Measurements from ENCODE around the gene RGR. TPM values are rescaled to one million over a fixed set of nuclear protein-coding genes. Genes with fewer than 3 reads are reported as not detected.

The RGR gene
- total RNA-seq, 4 donors from 2014 or later: 4.0 TPM; not detected in 3

DNA sequence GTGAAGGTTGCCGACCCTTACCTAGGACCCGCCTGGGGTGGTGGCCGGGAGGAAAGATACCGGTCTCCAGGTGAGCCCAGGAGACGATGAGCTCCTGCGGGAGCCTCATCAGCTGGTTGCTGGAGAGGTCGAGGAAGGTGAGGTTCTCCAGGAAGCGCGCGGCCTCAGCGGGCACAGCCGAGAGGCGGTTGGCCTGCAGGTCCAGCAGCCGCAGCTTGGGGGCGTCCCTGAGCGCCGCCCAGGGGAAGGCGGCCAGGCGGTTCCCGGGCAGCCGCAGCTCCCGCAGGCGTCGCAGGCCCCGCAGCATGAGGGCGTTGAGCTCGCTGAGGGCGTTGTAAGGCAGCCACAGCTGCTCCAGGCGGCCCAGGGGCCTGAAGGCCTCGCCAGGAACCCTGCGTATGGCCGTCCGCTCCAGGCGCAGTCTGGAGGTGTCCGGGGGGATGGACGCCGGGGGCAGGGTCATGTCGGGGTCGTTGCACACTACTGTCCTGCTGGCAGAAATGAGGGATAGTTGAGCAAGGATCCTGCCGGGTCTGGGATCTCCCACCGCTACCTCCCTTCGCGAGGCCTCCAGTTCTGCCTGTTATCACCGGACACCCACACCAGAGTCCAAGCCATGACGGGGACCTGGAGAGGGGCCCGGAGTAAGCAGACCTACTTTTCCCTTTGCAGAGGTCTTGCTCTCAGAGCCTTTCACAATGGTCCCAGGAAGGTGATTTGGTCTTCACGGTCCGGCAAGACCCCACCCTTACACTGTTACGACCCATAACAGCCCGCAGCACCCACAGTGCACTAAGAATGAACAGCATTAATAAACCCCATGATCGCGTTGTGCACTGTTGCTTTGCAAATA, 7.4 kb upstream of the RGR start:
- H3K27ac ChIP-seq: no peak overlapping the region
- no peak for DNase-seq
- H3K4me3 ChIP-seq: no peak overlapping the region
- H3K4me1 ChIP-seq: no peaks in the 10 kb centered on the region
- H3K9me3 ChIP-seq: no peaks in the 10 kb centered on the region
- TF ChIP-seq, protein P1, sequence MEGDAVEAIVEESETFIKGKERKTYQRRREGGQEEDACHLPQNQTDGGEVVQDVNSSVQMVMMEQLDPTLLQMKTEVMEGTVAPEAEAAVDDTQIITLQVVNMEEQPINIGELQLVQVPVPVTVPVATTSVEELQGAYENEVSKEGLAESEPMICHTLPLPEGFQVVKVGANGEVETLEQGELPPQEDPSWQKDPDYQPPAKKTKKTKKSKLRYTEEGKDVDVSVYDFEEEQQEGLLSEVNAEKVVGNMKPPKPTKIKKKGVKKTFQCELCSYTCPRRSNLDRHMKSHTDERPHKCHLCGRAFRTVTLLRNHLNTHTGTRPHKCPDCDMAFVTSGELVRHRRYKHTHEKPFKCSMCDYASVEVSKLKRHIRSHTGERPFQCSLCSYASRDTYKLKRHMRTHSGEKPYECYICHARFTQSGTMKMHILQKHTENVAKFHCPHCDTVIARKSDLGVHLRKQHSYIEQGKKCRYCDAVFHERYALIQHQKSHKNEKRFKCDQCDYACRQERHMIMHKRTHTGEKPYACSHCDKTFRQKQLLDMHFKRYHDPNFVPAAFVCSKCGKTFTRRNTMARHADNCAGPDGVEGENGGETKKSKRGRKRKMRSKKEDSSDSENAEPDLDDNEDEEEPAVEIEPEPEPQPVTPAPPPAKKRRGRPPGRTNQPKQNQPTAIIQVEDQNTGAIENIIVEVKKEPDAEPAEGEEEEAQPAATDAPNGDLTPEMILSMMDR (IDR thresholded peaks at IDR 0.05): no peak
- TF ChIP-seq POLR2A (IDR thresholded peaks at IDR 0.05): no peak
- no peaks in the 10 kb centered on the region for H3K36me3 ChIP-seq
- no peaks in the 10 kb centered on the region for H3K27me3 ChIP-seq

DNA sequence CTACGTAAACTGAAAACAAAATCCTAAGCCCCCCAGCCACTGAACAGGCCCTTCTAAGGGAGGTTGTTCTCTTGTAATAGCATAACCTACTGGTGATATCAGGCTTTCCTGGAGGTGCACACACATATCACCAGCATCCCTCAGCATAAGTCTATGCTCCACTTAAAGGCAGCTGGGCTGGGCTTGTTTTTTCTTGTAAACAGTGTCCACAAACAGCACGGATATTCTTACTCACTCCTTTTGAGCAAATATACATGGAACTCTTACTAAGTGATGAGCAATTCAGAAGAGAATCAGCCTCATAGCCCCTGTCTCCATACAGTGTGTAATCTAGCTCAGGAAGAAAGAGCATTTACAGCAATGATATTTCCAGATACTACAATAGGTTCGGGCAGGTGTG, 5.9 kb upstream of the RGR start:
- DNase-seq: no peak
- no peaks in the 10 kb centered on the region for H3K9me3 ChIP-seq
- TF ChIP-seq, protein P1 (IDR thresholded peaks at IDR 0.05): no peak
- no peak for TF ChIP-seq POLR2A (IDR thresholded peaks at IDR 0.05)
- no peaks in the 10 kb centered on the region for H3K4me1 ChIP-seq
- H3K27ac ChIP-seq: no peak overlapping the region
- no peaks in the 10 kb centered on the region for H3K36me3 ChIP-seq
- no peak overlapping the region for H3K4me3 ChIP-seq
- H3K27me3 ChIP-seq: no peaks in the 10 kb centered on the region

DNA sequence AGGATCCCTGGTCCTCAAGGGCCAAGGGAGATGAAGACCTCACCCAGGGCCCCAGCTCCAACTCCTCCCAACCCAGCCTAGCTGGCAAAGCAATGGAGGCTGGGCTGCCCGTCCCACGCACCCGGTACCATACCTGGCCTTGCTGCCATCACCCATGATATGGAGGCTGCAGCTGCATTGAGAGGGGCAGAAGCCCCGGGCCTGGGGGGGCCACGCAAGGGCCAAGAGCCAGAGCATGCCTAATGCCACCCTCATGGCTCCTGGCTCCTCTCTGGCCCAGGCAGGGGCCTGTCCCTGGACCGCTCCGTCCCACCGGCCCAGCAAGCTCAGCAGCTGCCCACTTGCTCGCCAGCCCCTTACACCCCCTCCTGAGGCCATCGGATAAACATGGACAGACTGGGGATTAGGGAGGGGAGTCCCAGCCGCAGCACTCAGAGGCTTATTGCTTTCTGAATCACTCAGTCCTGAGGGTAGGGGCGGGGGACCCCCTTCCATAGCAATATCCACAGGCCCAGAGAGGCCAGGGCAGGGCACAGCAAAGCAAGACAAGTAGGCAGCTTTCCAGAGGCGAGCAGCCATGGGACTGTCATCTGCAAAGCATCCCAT, 3.6 kb upstream of the RGR start, which contains the start of gene LRIT1:
TSS of gene LRIT1 (minus strand) at position 362 of the 606 bp plus-strand sequence. CDS start at position 255, 107 bp downstream.
- Histone ChIP-seq H3K4me1 (no peaks in the 10 kb centered on the region), H3K27me3 (no peaks in the 10 kb centered on the region), H3K4me3 (no peak within 1 kb of the TSS), H3K27ac (no peak within 1 kb of the TSS), H3K9me3 (no peaks in the 10 kb centered on the region), H3K36me3 (no peaks in the 10 kb centered on the region)
- no peak for DNase-seq
- TF ChIP-seq, protein P1 (IDR thresholded peaks at IDR 0.05): no peak
- no peak for TF ChIP-seq POLR2A (IDR thresholded peaks at IDR 0.05)

DNA sequence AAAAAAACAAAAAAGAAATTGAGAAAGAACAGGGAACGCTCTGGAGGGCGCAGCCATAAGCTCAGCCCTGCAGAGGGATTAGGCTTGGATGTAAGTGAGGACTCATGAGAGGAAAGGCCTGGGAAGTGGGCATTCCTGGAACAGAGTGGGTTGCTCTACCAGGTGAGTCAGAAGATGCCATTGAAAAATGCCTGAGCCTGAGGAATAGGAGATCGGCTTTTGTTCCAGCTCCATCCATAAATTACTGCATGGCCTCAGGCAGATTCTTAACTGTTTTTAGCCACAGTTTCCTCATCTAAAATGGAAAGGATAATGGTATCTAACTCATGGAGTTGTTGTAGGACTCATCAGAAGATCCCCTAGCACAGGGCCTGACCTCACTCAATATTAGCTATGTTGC, 1.1 kb upstream of the RGR start:
- Histone ChIP-seq H3K27me3 (no peaks in the 10 kb centered on the region), H3K9me3 (no peaks in the 10 kb centered on the region), H3K36me3 (no peaks in the 10 kb centered on the region), H3K4me3 (no peak overlapping the region), H3K27ac (no peak overlapping the region), H3K4me1 (no peaks in the 10 kb centered on the region)
- DNase-seq: no peak
- TF ChIP-seq POLR2A (IDR thresholded peaks at IDR 0.05): no peak
- TF ChIP-seq, protein P1 (IDR thresholded peaks at IDR 0.05): no peak

DNA sequence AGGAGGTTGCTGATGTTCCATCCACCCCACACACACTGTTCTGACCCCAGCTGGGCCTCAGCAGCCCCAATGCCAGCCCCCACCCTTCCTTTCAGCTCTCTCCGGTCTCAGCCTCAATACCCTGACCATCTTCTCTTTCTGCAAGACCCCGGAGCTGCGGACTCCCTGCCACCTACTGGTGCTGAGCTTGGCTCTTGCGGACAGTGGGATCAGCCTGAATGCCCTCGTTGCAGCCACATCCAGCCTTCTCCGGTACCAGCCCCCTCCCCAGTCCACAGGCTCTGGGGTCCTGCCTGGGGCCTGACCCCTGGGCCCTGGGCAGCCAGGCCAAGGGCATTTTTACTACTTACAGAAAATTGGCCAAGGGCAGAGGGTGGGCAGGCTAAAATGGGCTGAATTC, 2.6 kb downstream of the RGR start:
- H3K27ac ChIP-seq: no peak overlapping the region
- no peak overlapping the region for H3K4me3 ChIP-seq
- no peaks in the 10 kb centered on the region for H3K27me3 ChIP-seq
- TF ChIP-seq POLR2A (IDR thresholded peaks at IDR 0.05): no peak
- TF ChIP-seq, protein P1 (IDR thresholded peaks at IDR 0.05): no peak
- no peaks in the 10 kb centered on the region for H3K36me3 ChIP-seq
- H3K9me3 ChIP-seq: no peaks in the 10 kb centered on the region
- no peak for DNase-seq
- no peaks in the 10 kb centered on the region for H3K4me1 ChIP-seq

Measured in Peyer's patch (tissue), 4 donors.